ENCODE results near the gene KRT10.

DNA sequence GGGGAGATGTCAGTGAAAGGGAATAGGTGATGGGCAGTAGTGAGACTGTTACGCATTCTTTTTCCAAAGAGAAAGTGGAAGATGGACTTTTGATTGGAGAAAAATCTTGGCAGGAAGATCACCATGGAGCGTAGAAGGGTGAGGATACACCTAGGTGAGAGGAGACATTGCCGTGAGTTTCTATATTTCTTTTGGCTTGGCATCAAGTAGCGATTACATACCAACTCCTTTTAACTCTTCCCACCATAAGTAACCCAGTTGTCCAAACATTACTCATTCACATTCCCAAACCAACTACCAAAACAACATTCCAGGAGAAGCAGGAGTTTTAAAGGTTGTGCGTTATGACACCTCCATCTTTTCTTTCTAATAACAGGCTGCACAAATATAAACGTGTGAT, 11.9 kb downstream of the KRT10 start:
- TF ChIP-seq, protein P1, sequence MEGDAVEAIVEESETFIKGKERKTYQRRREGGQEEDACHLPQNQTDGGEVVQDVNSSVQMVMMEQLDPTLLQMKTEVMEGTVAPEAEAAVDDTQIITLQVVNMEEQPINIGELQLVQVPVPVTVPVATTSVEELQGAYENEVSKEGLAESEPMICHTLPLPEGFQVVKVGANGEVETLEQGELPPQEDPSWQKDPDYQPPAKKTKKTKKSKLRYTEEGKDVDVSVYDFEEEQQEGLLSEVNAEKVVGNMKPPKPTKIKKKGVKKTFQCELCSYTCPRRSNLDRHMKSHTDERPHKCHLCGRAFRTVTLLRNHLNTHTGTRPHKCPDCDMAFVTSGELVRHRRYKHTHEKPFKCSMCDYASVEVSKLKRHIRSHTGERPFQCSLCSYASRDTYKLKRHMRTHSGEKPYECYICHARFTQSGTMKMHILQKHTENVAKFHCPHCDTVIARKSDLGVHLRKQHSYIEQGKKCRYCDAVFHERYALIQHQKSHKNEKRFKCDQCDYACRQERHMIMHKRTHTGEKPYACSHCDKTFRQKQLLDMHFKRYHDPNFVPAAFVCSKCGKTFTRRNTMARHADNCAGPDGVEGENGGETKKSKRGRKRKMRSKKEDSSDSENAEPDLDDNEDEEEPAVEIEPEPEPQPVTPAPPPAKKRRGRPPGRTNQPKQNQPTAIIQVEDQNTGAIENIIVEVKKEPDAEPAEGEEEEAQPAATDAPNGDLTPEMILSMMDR (IDR thresholded peaks at IDR 0.05; ENCODE audit: insufficient read depth, low read depth, low read length), result no peak
- TF ChIP-seq EZH2 (IDR thresholded peaks at IDR 0.05; ENCODE audit: insufficient read depth, low read length), result no peak
